DMS153 (cell line): ENCODE measurements around the gene CPA5.
"Not testable (repeated sequence)": the region's sequence is repeated elsewhere in the genome, so short reads cannot be mapped to it uniquely, and the experiment has no call there.

Source experiments
- DNase-seq: peaks from one replicate; lab custom pipeline; 2025; lab: John Stamatoyannopoulos, UW

Gene CPA5

GRCh38 chr7:130359276-130359857 lies 14.8 kb downstream of the CPA5 start:
- DNase-seq, result no peak

DNA sequence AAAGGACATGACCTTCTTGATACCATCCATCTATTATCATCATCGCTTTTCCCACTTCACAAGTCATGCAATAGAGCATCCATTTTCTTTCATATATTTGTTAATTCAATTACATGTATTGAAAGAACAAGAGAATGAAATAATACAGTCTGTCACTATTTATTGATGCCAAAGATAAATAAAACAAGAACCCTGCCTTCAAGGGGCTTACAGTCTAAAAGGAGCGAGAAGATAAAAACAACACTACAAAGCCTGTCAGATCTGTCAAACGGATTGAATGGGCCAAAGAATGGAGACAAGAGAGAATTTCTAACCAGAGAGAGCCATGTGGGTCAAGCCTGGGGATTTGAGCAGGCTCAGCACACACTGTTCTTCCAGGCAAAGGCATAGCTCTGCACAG lies 15.9 kb downstream of the CPA5 start:
- no peak for DNase-seq

- no peak for DNase-seq
Observed at GRCh38 chr7:130361681-130362080, 17.1 kb downstream of the CPA5 start.

- no peak for DNase-seq
Observed at GRCh38 chr7:130362251-130362816, 17.7 kb downstream of the CPA5 start.

DNA sequence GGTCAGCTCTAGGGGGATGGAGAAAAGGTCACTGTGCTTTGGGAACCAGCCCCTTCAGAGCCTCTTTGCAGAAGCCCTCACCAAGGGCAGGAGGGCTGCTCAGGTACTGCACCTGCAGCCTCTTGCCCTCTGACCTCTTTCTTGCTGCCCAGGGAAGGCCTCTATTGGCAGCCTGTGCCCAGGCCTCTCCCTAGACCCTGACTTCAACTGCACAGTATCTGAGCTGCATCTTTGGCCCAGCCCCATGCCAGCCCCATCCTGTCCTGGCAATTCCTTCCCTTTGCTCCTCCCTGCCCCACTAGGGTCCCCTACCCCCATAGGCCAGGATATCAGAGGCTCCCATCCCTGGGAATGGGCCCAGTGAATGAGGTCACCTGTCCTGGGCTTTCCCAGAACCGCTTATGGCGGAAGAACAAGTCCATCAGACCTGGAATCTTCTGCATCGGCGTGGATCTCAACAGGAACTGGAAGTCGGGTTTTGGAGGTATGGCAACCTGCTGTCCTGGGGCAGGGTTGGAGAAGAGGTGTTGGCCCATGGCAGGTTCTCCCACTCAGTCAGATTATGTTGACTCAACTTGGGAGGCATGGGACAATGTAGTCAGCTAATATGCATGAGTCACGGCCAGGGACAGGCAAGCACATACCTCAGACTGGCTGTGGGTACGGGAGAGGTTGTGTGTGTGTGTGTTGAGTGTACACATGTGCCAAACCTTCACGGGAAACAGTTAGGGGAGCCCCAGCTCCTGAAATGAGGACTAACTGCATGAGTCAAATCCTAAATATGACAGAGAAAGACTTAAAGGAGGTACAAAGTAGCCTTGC lies 18.6 kb downstream of the CPA5 start:
- DNase-seq, result no peak

- DNase-seq, result no peak
Observed at GRCh38 chr7:130364451-130364850, 19.8 kb downstream of the CPA5 start.

DNA sequence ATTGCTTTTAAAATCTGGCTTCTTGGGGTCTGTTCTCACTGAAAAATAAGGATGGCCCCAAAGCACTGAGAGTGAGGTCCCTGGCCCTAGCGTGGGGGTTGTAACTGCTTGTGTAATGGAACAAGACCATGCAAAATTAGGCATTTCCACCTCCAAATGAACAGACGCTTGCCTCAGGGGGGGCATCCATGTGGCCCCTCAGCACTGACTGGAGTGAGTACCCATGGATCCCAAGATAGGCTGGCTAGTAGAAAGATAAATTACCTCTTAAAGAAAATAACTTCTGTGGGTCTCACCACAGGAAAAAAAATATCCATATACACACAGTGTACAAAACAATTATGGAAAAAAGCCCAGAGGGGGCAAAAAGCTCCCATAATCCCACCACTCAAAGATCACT lies 20.5 kb downstream of the CPA5 start:
- no peak for DNase-seq

GRCh38 chr7:130365511-130366441 lies 21.2 kb downstream of the CPA5 start:
- DNase-seq, result peak; percentile 99

GRCh38 chr7:130366564-130366963 lies 21.9 kb downstream of the CPA5 start:
- no peak for DNase-seq

- DNase-seq, result no peak
Observed at GRCh38 chr7:130367088-130367755, 22.6 kb downstream of the CPA5 start.

GRCh38 chr7:130367836-130368746 lies 23.5 kb downstream of the CPA5 start:
- no peak for DNase-seq

DNA sequence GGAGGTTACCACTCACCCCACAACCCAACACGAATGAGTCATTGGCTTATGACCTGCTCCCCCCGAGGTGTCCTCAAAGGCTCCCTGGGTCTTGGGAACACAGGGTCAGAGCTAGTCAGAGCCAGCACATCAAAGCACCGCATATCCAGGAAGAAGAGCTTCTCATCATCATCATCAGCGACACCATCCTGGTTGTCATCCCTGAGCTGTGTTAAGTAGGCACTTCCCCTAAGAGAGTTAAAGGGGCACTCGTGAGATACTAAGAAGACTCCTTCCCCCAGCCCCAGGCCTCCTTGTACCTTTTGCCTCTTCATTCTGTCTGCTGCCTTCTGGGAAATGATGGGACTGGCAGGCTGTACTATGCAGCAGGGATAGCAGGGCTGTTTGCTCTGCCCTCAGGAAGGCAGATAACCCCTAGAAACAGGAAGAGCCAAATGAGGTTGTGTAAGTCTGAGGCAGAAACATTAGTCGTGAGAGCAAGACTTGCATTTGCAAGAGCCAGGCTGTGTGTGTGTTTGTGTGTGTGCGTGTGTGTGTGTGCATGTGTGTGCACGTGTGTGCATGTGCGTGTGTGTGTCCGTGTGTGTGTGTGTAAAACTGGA lies 24.6 kb downstream of the CPA5 start:
- peak; percentile 42 for DNase-seq

DNA sequence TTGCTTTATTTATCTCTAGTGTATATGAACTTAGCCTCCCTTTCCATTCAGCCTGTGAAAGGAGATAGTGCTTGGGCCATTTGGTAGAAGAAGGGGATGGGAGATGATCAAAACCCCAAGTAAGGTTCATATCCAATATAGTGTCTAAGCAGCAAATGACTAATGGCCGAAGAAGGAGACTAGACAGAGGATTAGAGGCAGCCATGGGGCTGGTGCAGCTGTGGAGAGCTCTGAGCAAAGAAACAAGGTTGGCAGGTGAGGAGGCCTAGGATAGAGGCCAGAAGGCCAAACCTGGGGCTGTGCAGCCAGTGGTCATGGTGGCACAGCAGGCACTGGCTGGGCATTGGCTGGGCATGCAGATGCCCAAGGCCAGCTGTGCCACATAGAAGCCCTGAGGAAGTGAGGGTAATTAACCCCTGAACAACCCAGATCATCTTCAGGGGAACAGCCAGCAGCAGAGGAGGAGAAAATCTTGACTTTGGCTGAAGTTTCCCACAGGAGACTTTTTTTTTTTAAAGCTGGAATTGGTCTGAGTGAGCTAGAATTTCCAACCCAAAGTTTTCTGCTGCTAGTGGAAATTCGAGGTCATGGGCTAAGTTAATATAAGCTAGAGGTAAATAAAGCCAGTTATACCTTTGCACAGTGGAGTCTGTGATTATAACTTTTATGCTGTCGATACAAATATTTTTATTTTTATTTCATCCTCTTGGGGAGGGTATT lies 25.4 kb downstream of the CPA5 start:
- DNase-seq, result no peak

DNA sequence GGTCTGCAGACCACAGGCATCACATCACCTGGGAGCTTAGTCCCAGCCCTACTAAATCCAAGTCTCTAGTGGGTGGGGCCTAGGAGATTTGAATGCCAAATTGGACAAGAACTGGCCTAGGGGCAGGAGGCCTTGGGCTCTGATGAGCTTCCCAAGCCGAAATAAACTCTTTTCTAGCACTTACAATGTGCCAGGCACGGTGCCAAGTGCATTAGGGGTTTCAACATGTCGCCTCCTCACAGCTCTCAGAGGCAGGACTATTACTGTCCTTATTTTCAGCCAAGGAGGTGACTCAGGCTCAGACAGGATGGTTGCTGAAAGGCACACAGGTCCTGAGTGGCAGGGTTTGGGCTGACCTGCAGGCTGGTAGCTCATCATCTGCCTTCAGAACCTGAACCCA lies 26.4 kb downstream of the CPA5 start:
- DNase-seq, result no peak

DNA sequence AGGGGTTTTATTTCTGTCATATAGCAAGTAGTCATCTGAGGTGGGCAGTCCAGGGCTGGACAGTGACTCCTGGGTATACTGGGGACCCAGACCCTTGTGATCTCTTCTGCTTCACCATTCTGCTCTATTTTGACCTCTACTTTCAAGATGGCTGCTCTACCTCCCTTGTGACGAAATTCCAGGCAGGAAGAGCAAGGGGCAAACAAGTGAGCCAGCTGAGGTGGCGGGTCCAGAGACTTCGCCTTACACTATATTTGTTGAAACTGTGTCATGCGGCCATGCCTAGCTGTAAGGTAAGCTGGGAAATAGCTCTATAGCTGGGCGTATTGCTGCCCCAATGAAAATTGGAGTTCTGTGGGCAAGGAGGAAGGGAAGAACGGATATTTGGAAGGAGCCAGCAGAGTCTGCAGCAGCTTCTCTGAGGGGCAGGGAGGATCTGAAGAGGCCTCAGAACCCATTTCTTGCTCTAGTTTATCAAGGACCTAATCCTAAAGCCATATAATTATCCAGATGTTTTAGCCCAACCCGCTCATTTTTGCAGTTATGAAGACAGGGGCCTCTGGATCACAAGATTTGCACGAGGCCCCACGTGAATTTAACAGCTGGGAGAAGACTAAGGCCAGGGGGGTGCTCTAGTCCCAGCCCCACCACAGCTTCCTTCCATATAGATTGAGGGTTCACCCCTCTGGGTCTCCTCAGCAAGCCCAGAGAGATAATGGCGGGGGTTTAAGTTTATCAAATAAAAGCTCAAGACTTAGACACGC lies 28.0 kb downstream of the CPA5 start:
- no peak for DNase-seq

DNA sequence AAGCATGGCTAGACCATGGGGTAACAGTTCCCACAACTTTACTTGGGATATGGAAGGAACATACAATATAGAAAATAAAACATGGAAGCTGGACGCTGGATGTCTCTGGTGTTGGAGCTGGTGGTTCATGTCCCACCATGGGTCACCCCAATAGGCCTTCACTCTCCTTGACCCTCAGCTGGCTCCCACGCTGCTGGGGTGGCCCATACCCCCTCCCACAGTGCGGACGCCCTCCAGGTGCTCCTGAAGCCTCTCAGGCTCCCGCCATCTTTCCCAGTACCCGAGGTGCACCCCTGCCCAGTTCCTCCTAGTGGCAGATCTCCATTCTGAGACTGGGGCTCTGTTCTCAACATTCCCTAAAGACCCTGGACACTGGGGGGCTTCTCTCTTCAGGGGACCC lies 29.9 kb downstream of the CPA5 start:
- DNase-seq, result no peak

GRCh38 chr7:130376461-130376860 lies 31.8 kb downstream of the CPA5 start:
- DNase-seq, result not testable (repeated sequence)

DNA sequence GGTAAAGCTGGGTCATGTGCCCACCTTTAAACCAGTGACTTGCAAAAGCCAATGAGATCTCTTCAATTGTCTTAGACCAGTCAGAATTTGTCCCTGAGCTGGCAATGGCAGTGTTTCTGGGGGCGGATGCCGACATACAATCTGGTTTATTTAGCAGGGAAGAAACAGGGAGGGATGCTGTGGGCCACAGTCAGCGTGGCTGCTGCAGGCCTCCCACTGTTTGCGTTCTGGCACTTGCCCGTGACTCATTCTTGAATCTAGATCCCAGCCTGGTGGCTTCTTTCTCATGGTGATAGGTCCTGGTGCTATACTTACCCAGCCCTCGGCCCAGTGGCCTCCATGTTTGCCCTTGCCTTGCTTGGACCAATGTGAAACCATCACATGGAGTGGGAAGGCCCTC lies 32.6 kb downstream of the CPA5 start:
- DNase-seq, result no peak

GRCh38 chr7:130379019-130379418 lies 34.4 kb downstream of the CPA5 start:
- no peak for DNase-seq
